Psoas muscle (tissue), 8 donors: ENCODE data around the gene TRPM4. TPM values are rescaled to one million over a fixed set of nuclear protein-coding genes. Genes with fewer than 3 reads are reported as not detected.

Experiments
- ATAC-seq, 4 donors: fragments of 200-7000 bp; cut with Tn5 transposase; one replicate each; pipeline ENCODE4 v1.9.1; 2020; ENCODE audit warnings: moderate library complexity in 3 of 4, mild to moderate bottlenecking in 2 of 4
- DNase-seq, 2 donors: peaks; one replicate each; pipeline ENCODE4 v3.0.0-alpha.2; 2020
- H3K27ac ChIP-seq: fragments of 200-600 bp; one replicate; pipeline ENCODE4 v1.8.0; 2022
- H3K27me3 ChIP-seq, 3 donors: fragments of 200-600 bp in 1 of 3; one replicate each; pipeline versions ENCODE4 v1.6.1 to v1.8.0; 2013 to 2022; ENCODE audit warnings: low read length in 2 of 3, mild to moderate bottlenecking in 2 of 3, moderate library complexity in 1 of 3; ENCODE audit not compliant: insufficient read depth in 3 of 3
- H3K36me3 ChIP-seq, 2 donors: fragments of 200-600 bp in 1 of 2; one replicate each; pipeline versions ENCODE4 v1.6.1 to v1.8.0; 2013 to 2022; ENCODE audit warnings: low read depth in 1 of 2, mild to moderate bottlenecking in 1 of 2, moderate library complexity in 1 of 2; ENCODE audit not compliant: insufficient read depth in 1 of 2
- H3K4me1 ChIP-seq: fragments of 200-600 bp; one replicate; pipeline ENCODE4 v1.8.0; 2022
- H3K4me3 ChIP-seq: fragments of 200-600 bp; one replicate; pipeline ENCODE4 v1.8.0; 2022; ENCODE audit warnings: mild to moderate bottlenecking
- H3K9me3 ChIP-seq: fragments of 200-600 bp; one replicate; pipeline ENCODE4 v1.8.0; 2022
- WGBS, 3 donors: extraction: QIAGEN DNeasy Blood & Tissue Kit; methylation state at CpG; one replicate each; pipeline versions ENCODE4 v1.1.6 to v1.1.7; 2013; 5-methylcytosine and 5-hydroxymethylcytosine counted together
- intact Hi-C, 2 donors: fragments of 100-400 bp; cut with DNase I; formaldehyde crosslinking; loops; one replicate each; pipeline versions ENCODE4 v1.11.0 to v1.14.2; 2022
- polyA plus RNA-seq, 3 donors: library from polyadenylated mRNA; stranded (reverse); fragments of 200-250 nt; gene quantifications; one replicate each; pipeline ENCODE4 v1.2.3, GENCODE V29; 2013
- total RNA-seq, 4 donors: library from RNA; stranded (reverse); fragmentation: NEBNext Ultra II Directional in 2 of 4; extraction: Animal tissue kit (Norgen Biotek cat#: 25700) in 2 of 4; gene quantifications; one replicate each; pipeline versions ENCODE4 v1.2.1 to v1.2.4, GENCODE V29; 2021 to 2023
- TF ChIP-seq, protein P1 (sequence below): fragments of 200-600 bp; IDR thresholded peaks from one replicate; pipeline ENCODE4 v1.8.0; 2022; ENCODE audit warnings: antibody characterized with exemption
- donor health status: healthy with polysubstance abuse.
- donor health status: DM: no; HTN: no; CAD: no; lungs with moderate emphysema.
- donor health status: Bipolar disorder and iron deficiency.
- donor health status: healthy.
- donor health status: DM: yes; HTN: yes; CAD: no.
- donor health status: DM: no; HTN: no; CAD: no.
- donor health status: DM: no; HTN: no; CAD: no.
- donor health status: DM: yes; HTN: yes; CAD: no.

The TRPM4 gene
- total and polyA plus RNA-seq, 7 donors: 6.5 to 20.6 (median 9.5) TPM

DNA sequence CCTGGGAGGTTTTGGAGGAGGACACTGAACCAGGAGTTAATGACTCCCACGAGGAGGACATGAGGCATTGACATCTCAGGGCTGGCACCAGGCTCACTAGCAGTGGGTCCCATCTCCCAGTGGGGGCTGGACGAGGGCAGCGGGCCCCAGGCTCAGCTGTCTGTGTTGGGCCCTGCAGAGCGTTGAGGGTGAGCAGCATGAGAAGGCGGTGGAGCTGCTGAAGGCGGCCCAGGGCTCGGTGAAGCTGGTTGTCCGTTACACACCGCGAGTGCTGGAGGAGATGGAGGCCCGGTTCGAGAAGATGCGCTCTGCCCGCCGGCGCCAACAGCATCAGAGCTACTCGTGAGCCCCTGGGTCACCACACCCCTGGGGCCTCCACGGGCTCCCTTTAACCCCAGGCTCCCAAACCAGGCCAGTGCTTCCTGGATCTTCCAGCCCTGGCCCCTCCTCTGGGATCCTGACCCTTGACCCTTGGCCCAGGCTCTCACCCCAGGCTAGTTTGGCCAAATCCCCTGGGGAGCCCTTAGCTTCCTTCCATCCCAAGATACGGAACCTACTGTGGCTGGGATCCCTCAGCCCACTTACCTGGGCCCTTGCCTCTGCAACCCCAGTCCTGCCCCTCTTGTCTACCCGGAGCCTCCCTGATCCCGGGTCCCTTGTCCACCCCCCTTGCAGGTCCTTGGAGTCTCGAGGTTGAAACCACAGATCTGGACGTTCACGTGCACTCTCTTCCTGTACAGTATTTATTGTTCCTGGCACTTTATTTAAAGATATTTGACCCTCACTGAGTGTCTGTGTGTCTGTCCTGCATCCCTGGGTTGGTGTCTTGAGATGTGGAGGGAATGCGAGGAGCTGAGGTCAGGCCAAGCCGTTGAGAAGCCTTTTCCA is 39.7 kb upstream of the TRPM4 start:
- DNase-seq: no peak
- no peaks in the 10 kb centered on the region for H3K9me3 ChIP-seq
- H3K4me1 ChIP-seq: peaks cover 31% of the 10 kb centered on the region
- no peak for ATAC-seq
- 56 to 59% (median 58%) methylated on average over 23 to 26 of the region's 26 CpGs for WGBS, 3 donors
- H3K4me3 ChIP-seq: peak overlapping the region; percentile 85
- peak overlapping the region; percentile 98 for H3K27ac ChIP-seq
- H3K36me3 ChIP-seq: no peaks in the 10 kb centered on the region
- intact Hi-C loops: loop anchor here (5.0 kb wide), 1 partner anchor 34 kb away; no protein-coding TSS in a partner anchor
- TF ChIP-seq, protein P1, sequence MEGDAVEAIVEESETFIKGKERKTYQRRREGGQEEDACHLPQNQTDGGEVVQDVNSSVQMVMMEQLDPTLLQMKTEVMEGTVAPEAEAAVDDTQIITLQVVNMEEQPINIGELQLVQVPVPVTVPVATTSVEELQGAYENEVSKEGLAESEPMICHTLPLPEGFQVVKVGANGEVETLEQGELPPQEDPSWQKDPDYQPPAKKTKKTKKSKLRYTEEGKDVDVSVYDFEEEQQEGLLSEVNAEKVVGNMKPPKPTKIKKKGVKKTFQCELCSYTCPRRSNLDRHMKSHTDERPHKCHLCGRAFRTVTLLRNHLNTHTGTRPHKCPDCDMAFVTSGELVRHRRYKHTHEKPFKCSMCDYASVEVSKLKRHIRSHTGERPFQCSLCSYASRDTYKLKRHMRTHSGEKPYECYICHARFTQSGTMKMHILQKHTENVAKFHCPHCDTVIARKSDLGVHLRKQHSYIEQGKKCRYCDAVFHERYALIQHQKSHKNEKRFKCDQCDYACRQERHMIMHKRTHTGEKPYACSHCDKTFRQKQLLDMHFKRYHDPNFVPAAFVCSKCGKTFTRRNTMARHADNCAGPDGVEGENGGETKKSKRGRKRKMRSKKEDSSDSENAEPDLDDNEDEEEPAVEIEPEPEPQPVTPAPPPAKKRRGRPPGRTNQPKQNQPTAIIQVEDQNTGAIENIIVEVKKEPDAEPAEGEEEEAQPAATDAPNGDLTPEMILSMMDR: no peak
- no peaks in the 10 kb centered on the region for H3K27me3 ChIP-seq

DNA sequence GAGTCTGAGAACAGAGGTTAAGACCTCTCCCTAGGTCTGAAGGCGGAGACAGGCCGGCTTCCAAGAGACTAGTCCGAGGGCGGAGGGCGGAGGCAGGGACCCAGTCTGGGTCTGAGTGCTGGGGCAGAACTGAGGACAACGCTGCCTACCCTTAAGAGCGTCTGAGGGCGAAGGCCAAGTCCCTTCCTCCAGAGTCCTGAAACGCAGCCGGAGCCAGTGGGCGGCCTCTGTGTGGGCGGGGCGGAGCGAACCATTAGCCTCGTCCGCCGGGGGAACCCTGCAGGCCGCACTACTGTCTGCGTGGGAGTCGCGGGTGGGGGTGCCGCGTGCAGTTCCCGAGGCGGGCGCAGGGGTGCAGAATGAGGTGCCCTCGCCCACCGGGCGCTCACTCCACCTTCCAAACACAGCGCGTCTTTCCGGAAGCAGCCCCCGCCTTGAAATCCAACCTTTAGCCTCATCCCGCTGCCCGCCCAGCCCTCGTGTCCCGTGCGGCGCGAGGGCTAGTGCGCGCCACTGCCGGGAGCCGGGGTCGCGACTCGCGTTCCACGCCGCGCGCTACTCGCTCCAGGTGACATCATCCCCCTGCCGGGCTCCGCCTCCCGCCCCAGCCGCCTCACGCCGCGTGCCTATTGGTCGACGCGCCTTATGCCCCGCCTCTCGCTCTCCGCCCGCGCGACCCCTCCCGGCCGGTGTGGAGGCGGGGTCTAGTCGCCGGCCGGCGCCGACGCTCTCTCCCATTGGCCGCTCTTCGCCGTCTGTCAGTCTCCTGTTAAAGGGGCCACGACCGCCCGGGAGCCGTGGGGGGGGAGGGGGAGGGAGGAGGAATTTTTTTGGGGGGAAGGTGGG is 38.8 kb upstream of the TRPM4 start, which contains the start of gene C19orf73:
TSS of gene C19orf73 (minus strand) at position 579 of the 846 bp plus-strand sequence. CDS start at position 458, 121 bp downstream.
- 1% methylated on average over 54 to 85 of the region's 85 CpGs for WGBS, 3 donors
- DNase-seq: peak; percentile 95 to 98
- H3K27ac ChIP-seq: peak within 1 kb of the TSS; percentile 98
- peak within 1 kb of the TSS; percentile 85 for H3K4me3 ChIP-seq
- peak; percentile 91 to 94 (median 93) for ATAC-seq
- H3K27me3 ChIP-seq: no peaks in the 10 kb centered on the region
- H3K36me3 ChIP-seq: no peaks in the 10 kb centered on the region
- H3K4me1 ChIP-seq: peaks cover 27% of the 10 kb centered on the region
- intact Hi-C loops: loop anchor here (5.0 kb wide), 1 partner anchor 34 kb away; no protein-coding TSS in a partner anchor
- H3K9me3 ChIP-seq: no peaks in the 10 kb centered on the region
- TF ChIP-seq, protein P1: no peak

DNA sequence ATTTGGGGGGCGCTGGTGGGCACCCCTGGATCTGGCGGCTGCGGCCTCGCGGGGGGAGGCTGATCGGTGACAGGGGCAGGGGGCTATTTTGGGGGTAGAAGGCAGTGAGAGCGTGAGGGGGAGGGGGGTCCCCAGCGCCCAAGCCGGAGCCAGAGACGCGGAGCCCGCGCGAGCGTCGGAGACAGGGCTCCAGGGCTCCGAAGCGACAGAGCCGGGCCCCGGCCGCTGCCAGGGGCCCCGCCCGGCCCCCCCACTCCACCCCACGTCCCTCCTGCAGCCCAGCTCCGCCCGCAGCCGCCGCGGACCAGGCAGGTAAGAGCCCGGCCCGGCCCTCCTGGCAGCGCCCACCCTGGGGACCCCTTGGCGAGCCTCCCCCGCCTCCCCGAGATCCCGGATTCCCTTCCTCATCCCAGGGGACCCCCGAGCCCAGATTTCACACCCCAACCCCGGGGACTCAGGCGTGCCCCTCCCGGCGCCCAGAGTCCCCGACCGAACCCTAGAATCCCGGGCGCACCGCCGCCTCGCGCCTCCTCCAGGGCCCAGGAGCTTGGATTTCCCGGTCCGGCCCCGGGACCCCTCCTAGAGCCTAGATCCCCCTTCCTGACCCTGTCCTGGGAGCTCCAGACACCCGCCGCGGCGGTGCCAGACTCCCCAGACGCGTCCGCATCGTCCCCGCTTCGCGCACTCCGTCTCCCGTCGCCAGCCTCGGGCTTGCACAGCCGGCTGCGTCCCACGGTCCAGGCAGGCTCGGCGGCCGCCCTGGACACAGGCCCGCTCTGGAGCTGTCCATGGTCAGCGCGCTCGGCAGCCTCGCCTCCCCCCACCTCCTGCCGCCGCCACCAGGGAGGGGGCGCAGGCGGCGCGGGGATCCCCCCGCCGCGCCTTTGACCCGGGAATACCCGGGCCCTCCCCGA is 37.9 kb upstream of the TRPM4 start, which contains the start of gene PPFIA3:
TSS of gene PPFIA3 (plus strand) at position 134 of the 914 bp plus-strand sequence. CDS start 8,330 bp downstream, outside the sequence.
- ATAC-seq: peak; percentile 64 to 72 (median 66)
- H3K9me3 ChIP-seq: no peaks in the 10 kb centered on the region
- peak; percentile 72 to 84 for DNase-seq
- H3K4me3 ChIP-seq: peak within 1 kb of the TSS; percentile 85
- H3K4me1 ChIP-seq: peaks cover 25% of the 10 kb centered on the region
- TF ChIP-seq, protein P1: no peak
- intact Hi-C loops: loop anchor here (5.0 kb wide), 1 partner anchor 33 kb away; no protein-coding TSS in a partner anchor
- WGBS, 3 donors: 0 to 1% (median 1%) methylated on average over 53 to 90 of the region's 90 CpGs
- H3K27ac ChIP-seq: peak within 1 kb of the TSS; percentile 98
- H3K27me3 ChIP-seq: no peaks in the 10 kb centered on the region
- H3K36me3 ChIP-seq: no peaks in the 10 kb centered on the region

DNA sequence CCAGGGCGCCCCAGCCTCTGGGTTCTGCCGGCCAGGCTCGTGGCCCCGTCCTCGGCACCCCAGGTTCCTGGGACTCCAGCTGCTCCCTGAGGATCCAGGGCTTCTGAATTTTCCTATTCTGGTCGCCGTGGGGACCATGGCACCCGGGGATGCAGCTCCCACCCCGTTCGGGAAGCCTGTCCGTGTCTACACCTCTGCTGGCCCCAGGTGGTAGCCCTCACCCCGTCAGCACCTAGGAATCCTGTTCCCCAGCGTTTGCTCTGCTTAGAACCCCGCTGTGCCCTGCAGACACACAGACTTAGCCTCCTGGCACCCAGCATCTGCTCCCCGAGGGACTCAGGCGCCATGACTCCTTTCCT is 37.3 kb upstream of the TRPM4 start:
- TF ChIP-seq, protein P1: no peak
- no peaks in the 10 kb centered on the region for H3K9me3 ChIP-seq
- DNase-seq (no peak), ATAC-seq (no peak)
- H3K4me1 ChIP-seq: peaks cover 20% of the 10 kb centered on the region
- intact Hi-C loops: no loop called here
- H3K27me3 ChIP-seq: no peaks in the 10 kb centered on the region
- no peak overlapping the region for H3K27ac ChIP-seq
- WGBS, 3 donors: 12 to 16% (median 13%) methylated on average over 13 to 16 of the region's 16 CpGs
- no peaks in the 10 kb centered on the region for H3K36me3 ChIP-seq
- H3K4me3 ChIP-seq: peak overlapping the region; percentile 85
